ENCODE measurements around the gene GGA1. TPM values are rescaled to one million over a fixed set of nuclear protein-coding genes. Genes with fewer than 3 reads are reported as not detected.

Gene GGA1
- total RNA-seq, 1 donor from 2014 or later = 88.6 TPM

- Mint-ChIP-seq H3K9me3 (no peaks in the 10 kb centered on the region), H3K4me1 (peaks cover 14% of the 10 kb centered on the region), H3K27me3 (ENCODE audit: low read depth) (peaks cover 5% of the 10 kb centered on the region), H3K4me3 (peak overlapping the region; percentile 82), H3K36me3 (ENCODE audit: low read depth) (no peaks in the 10 kb centered on the region), H3K27ac (ENCODE audit: unreplicated experiment) (no peak overlapping the region)
- no peak for TF ChIP-seq CTCF (conservative IDR thresholded peaks at IDR 0.05)
- DNase-seq (ENCODE audit: low read depth, low spot score) = peak; percentile 37
Observed at GRCh38 chr22:37676736-37677492, 68.3 kb downstream of the GGA1 start.

DNA sequence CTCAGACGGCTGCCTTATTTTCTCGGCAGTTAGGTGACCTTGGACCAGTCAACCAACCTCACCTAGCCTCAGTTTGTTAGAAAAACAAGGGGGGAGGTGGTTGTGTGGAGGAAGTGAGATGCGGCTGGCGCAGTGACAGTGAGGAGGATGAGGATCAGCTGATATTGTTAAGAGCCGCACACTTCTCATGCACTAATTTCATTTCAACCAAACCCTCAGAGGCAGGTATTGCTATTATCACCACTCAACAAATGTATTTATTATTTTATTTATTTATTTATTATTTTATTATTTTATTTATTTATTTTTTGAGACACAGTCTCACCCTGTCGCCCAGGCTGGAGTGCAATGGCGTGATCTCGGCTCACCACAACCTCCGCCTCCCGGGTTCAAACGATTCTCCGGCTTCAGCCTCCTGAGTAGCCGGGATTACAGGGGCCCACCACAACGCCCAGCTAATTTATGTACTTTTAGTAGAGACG lies 68.9 kb downstream of the GGA1 start:
- Mint-ChIP-seq H3K27me3 (ENCODE audit: low read depth) (peaks cover 5% of the 10 kb centered on the region), H3K27ac (ENCODE audit: unreplicated experiment) (no peak overlapping the region), H3K9me3 (no peaks in the 10 kb centered on the region), H3K4me3 (peak overlapping the region; percentile 82), H3K4me1 (peaks cover 14% of the 10 kb centered on the region), H3K36me3 (ENCODE audit: low read depth) (no peaks in the 10 kb centered on the region)
- TF ChIP-seq CTCF (conservative IDR thresholded peaks at IDR 0.05) = no peak
- DNase-seq (ENCODE audit: low read depth, low spot score) = no peak

DNA sequence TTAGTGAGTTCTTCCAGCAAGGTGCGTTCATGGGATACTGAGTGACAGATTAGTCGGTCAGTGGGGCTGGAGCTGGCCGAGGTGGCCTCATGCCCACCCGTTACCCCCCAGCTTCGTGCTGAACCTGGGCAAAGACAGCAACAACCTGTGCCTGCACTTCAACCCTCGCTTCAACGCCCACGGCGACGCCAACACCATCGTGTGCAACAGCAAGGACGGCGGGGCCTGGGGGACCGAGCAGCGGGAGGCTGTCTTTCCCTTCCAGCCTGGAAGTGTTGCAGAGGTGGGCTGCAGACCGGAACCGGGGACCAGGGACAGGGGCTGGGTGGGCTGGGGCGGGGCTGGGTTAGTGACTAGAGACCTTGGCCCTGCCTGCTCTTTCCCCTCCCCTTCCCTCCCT lies 69.7 kb downstream of the GGA1 start:
- Mint-ChIP-seq H3K27me3 (ENCODE audit: low read depth) (peaks cover 5% of the 10 kb centered on the region), H3K4me3 (no peak overlapping the region), H3K27ac (ENCODE audit: unreplicated experiment) (no peak overlapping the region), H3K36me3 (ENCODE audit: low read depth) (no peaks in the 10 kb centered on the region), H3K4me1 (peaks cover 14% of the 10 kb centered on the region), H3K9me3 (no peaks in the 10 kb centered on the region)
- no peak for TF ChIP-seq CTCF (conservative IDR thresholded peaks at IDR 0.05)
- DNase-seq (ENCODE audit: low read depth, low spot score) = no peak

DNA sequence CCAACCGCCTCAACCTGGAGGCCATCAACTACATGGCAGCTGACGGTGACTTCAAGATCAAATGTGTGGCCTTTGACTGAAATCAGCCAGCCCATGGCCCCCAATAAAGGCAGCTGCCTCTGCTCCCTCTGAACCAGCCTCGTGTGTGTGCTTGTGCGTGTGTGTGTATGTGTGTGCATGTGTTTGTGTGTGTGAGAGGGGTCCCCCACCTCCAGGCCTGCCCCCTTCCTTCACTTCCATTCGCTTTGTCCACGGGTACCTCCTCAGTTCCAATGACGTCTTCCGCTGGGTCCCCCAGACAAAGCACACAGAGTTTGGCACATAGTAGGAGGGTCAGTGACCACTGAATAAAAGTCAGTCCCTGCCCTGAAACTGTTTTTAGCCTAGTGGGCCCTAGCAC lies 71.0 kb downstream of the GGA1 start:
- peaks cover 5% of the 10 kb centered on the region for H3K27me3 Mint-ChIP-seq (ENCODE audit: low read depth)
- peak overlapping the region; percentile 16 for H3K4me3 Mint-ChIP-seq
- H3K27ac Mint-ChIP-seq (ENCODE audit: unreplicated experiment) = no peak overlapping the region
- peaks cover 14% of the 10 kb centered on the region for H3K4me1 Mint-ChIP-seq
- no peaks in the 10 kb centered on the region for H3K9me3 Mint-ChIP-seq
- DNase-seq (ENCODE audit: low read depth, low spot score) = no peak
- no peaks in the 10 kb centered on the region for H3K36me3 Mint-ChIP-seq (ENCODE audit: low read depth)
- no peak for TF ChIP-seq CTCF (conservative IDR thresholded peaks at IDR 0.05)

DNA sequence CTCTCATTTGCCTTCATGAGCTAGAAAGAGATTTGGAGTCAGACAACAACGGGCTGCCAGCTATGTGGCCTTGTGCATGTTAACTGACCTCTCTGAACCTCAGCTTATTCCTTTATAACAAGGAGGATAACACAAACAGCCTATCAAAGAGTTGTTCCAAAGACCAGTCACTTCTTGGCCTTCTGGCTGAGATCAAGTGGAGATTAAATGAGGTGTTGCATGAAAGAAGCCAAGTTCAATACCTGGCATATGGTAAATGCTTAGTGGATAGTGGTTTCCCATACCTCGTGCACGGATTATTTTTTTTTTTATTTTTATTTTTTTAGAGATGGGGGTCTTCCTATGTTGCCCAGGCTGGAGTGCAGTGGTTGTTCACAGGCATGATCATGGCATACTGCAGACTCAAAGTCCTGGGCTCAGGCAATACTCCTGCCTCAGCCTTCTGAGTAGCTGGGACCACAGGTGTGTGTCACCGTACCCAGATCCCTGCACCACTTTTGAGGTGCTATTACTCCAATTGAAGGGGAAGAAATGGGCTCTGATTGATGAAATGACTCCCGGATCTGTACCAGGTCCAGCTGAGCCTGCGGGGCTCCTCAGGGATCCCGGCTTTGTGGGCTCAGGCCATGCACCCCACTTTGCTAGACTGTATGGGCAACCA lies 71.7 kb downstream of the GGA1 start:
- H3K27me3 Mint-ChIP-seq (ENCODE audit: low read depth) = peaks cover 5% of the 10 kb centered on the region
- TF ChIP-seq CTCF (conservative IDR thresholded peaks at IDR 0.05) = no peak
- peaks cover 14% of the 10 kb centered on the region for H3K4me1 Mint-ChIP-seq
- no peak for DNase-seq (ENCODE audit: low read depth, low spot score)
- no peaks in the 10 kb centered on the region for H3K36me3 Mint-ChIP-seq (ENCODE audit: low read depth)
- no peak overlapping the region for H3K27ac Mint-ChIP-seq (ENCODE audit: unreplicated experiment)
- no peaks in the 10 kb centered on the region for H3K9me3 Mint-ChIP-seq
- peak overlapping the region; percentile 16 for H3K4me3 Mint-ChIP-seq

All from neural crest cell (in vitro differentiated cells).